Nephron (organoid): ENCODE results near the gene CKAP2.
A peak's percentile ranks its signal among the peaks of the same experiment; 100 is the strongest.
"Not testable (repeated sequence)": the region's sequence is repeated elsewhere in the genome, so short reads cannot be mapped to it uniquely, and the experiment has no call there.

Source experiments
- H3K27ac Mint-ChIP-seq, 3 experiments: 2 replicates each; pipeline ENCODE4 v1.8.0; 2020; ENCODE audit warnings: mixed read lengths in 3 of 3, mild to moderate bottlenecking in 2 of 3, moderate library complexity in 1 of 3
- H3K27me3 Mint-ChIP-seq: 2 replicates; pipeline ENCODE4 v1.8.0; 2021; ENCODE audit warnings: low read depth, mild to moderate bottlenecking, moderate library complexity, mixed read lengths
- H3K36me3 Mint-ChIP-seq: 2 replicates; pipeline ENCODE4 v1.8.0; 2020; ENCODE audit warnings: low read depth, mixed read lengths
- H3K4me1 Mint-ChIP-seq: 2 replicates; pipeline ENCODE4 v1.8.0; 2020; ENCODE audit warnings: mixed read lengths
- H3K4me3 Mint-ChIP-seq, 3 experiments: 2 replicates each; pipeline ENCODE4 v1.8.0; 2020; ENCODE audit warnings: mild to moderate bottlenecking in 3 of 3, mixed read lengths in 3 of 3, moderate library complexity in 2 of 3
- H3K9me3 Mint-ChIP-seq: 2 replicates; pipeline ENCODE4 v1.8.0; 2020; ENCODE audit warnings: mixed read lengths
- CTCF ChIP-seq, 3 experiments: fragments of 200-600 bp; sonication (generic); IDR thresholded peaks; one replicate each; pipeline ENCODE4 v1.5.0; 2021; ENCODE audit warnings: antibody characterized with exemption in 3 of 3; ENCODE audit not compliant: unreplicated experiment in 3 of 3

Gene CKAP2

DNA sequence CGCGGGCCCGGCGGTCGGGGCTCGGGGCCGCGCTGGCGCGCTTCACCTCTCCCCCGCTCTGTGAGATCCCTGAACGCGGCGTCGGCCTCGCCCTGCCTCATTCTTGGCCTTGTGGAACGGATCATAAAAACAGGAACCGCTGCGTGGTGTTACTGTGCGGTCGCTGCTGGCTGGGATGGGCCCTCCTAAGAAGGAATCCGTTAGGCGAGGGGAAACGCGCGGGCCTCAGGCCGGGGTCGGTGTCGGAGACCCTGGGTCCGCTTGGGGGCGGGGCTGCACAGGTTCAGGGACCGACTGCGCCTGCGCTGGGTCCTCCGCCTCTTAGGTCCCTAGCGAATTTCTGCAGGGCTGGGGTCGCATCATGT lies 381 bp downstream of the CKAP2 start:
- Mint-ChIP-seq H3K9me3 (no peaks in the 10 kb centered on the region), H3K4me3 (peak overlapping the region; percentile 92 to 97 (median 94)), H3K27ac (peak overlapping the region; percentile 90 to 99 (median 97)), H3K27me3 (peaks cover 4% of the 10 kb centered on the region), H3K36me3 (peaks cover 19% of the 10 kb centered on the region), H3K4me1 (peaks cover 38% of the 10 kb centered on the region)
- no peak for TF ChIP-seq CTCF (IDR thresholded peaks at IDR 0.05; ENCODE audit: unreplicated experiment in 3 of 3)

DNA sequence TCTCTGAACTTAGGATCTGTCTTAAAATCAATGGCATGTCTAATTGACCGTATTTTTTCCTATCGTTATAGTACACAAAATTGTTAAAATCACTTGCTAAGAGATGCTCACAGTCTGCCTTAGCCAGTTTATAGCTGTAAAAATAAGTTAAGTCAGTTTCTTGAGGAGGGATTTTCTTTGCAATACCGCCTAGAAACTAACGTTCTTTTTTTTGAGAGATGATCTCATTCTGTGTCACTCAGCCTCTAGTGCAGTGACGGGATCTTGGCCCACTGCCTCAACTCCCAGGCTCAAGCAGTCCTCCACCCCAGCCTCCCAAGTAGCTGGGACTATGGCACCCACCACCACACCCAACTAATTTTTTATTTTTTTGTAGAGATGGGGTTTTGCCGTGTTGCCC lies 4.4 kb downstream of the CKAP2 start:
- TF ChIP-seq CTCF (IDR thresholded peaks at IDR 0.05; ENCODE audit: unreplicated experiment in 3 of 3) = no peak
- peaks cover 49% of the 10 kb centered on the region for H3K36me3 Mint-ChIP-seq
- H3K27me3 Mint-ChIP-seq = no peaks in the 10 kb centered on the region
- no peaks in the 10 kb centered on the region for H3K9me3 Mint-ChIP-seq
- peaks cover 27% of the 10 kb centered on the region for H3K4me1 Mint-ChIP-seq
- H3K27ac Mint-ChIP-seq = no peak overlapping the region
- no peak overlapping the region for H3K4me3 Mint-ChIP-seq

- Mint-ChIP-seq H3K27ac (no peak overlapping the region), H3K36me3 (peaks cover 57% of the 10 kb centered on the region), H3K27me3 (no peaks in the 10 kb centered on the region), H3K4me3 (no peak overlapping the region), H3K9me3 (no peaks in the 10 kb centered on the region), H3K4me1 (peaks cover 16% of the 10 kb centered on the region)
- TF ChIP-seq CTCF (IDR thresholded peaks at IDR 0.05; ENCODE audit: unreplicated experiment in 3 of 3) = no peak
Measured at GRCh38 chr13:52461265-52461664, 6.0 kb downstream of the CKAP2 start.

- no peak for TF ChIP-seq CTCF (IDR thresholded peaks at IDR 0.05; ENCODE audit: unreplicated experiment in 3 of 3)
- Mint-ChIP-seq H3K9me3 (no peaks in the 10 kb centered on the region), H3K4me1 (peaks cover 11% of the 10 kb centered on the region), H3K4me3 (no peak overlapping the region), H3K36me3 (peaks cover 71% of the 10 kb centered on the region), H3K27me3 (no peaks in the 10 kb centered on the region), H3K27ac (no peak overlapping the region)
Measured at GRCh38 chr13:52463526-52463925, 8.2 kb downstream of the CKAP2 start.

DNA sequence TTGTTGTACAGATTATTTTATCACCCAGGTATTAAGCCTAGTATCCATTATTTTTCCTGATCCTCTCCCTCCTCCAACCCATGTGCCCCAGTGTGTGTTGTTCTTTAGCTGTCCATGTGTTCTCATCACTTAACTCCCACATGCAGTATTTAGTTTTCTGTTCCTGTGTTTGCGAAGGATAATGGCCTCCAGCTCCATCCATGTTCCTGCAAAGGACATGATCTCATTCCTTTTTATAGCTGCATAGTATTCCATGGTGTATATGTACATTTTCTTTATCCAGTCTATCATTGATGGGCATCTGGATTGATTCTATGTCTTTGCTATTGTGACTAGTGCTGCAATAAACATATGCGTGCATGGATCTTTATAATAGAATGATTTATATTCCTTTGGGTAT lies 13.2 kb downstream of the CKAP2 start:
- H3K4me1 Mint-ChIP-seq, H3K4me3 Mint-ChIP-seq, H3K9me3 Mint-ChIP-seq, H3K27me3 Mint-ChIP-seq, H3K27ac Mint-ChIP-seq: not testable (repeated sequence)
- peaks cover 79% of the 10 kb centered on the region for H3K36me3 Mint-ChIP-seq

GRCh38 chr13:52480677-52481428 lies 25.6 kb downstream of the CKAP2 start:
- not testable (repeated sequence) for H3K4me1 Mint-ChIP-seq, H3K4me3 Mint-ChIP-seq, H3K27ac Mint-ChIP-seq, H3K9me3 Mint-ChIP-seq, H3K27me3 Mint-ChIP-seq
- H3K36me3 Mint-ChIP-seq = peaks cover 17% of the 10 kb centered on the region

DNA sequence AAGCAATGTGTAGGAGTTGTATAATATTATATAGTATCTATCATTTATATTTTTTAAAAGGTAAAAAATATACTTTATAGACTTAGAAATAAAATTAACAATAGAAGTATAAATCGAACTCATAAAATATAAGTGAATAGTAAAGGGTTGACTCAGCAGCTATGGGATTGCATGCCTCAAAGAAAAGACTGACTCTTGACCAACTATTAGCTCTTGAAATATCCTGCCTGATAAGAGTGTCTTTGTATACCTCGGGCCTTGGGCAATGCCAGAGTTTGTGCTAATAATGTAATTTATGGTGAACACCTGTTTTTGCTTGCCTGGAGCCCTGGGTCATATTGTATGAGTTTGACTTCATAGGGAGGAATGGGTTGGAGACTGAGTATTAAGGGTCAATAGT lies 31.8 kb downstream of the CKAP2 start:
- H3K36me3 Mint-ChIP-seq, H3K4me3 Mint-ChIP-seq, H3K9me3 Mint-ChIP-seq, H3K27me3 Mint-ChIP-seq, H3K27ac Mint-ChIP-seq, H3K4me1 Mint-ChIP-seq: not testable (repeated sequence)

- not testable (repeated sequence) for H3K27me3 Mint-ChIP-seq, H3K4me1 Mint-ChIP-seq, H3K9me3 Mint-ChIP-seq, H3K4me3 Mint-ChIP-seq, H3K27ac Mint-ChIP-seq, H3K36me3 Mint-ChIP-seq
Measured at GRCh38 chr13:52488763-52489162, 33.5 kb downstream of the CKAP2 start.

DNA sequence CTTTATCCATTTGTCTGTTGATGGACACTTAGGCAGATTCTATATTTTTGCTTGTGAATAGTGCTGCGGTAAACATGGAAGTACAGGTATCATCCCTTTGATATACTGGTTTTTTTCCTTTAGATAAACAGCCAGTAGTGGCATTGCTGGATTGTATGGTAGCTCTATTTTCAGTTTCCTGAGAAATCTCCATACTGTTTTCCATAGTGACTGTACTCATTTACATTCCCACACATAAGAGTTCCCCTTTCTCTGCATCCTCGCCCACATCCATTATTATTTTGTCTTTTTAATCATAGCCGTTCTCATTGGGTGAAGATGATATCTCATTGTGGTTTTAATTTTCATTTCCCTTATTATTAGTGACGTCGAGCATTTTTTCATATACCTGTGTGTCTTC lies 35.7 kb downstream of the CKAP2 start:
- not testable (repeated sequence) for H3K36me3 Mint-ChIP-seq, H3K27me3 Mint-ChIP-seq, H3K4me1 Mint-ChIP-seq, H3K9me3 Mint-ChIP-seq, H3K27ac Mint-ChIP-seq, H3K4me3 Mint-ChIP-seq

GRCh38 chr13:52494241-52494640 lies 39.0 kb downstream of the CKAP2 start:
- H3K36me3 Mint-ChIP-seq, H3K4me3 Mint-ChIP-seq, H3K9me3 Mint-ChIP-seq, H3K27ac Mint-ChIP-seq, H3K27me3 Mint-ChIP-seq, H3K4me1 Mint-ChIP-seq: not testable (repeated sequence)

GRCh38 chr13:52497979-52498378 lies 42.7 kb downstream of the CKAP2 start:
- H3K27me3 Mint-ChIP-seq, H3K4me1 Mint-ChIP-seq, H3K27ac Mint-ChIP-seq, H3K9me3 Mint-ChIP-seq, H3K36me3 Mint-ChIP-seq, H3K4me3 Mint-ChIP-seq: not testable (repeated sequence)
